Stimulated activated CD8-positive, alpha-beta memory T cell treated with anti-CD3 and anti-CD28 coated beads, Interleukin-4, amount 100 ng/mL, for 1 hour (primary cell): ENCODE results near the gene PDE4DIP.
"Not testable (repeated sequence)": the region's sequence is repeated elsewhere in the genome, so short reads cannot be mapped to it uniquely, and the experiment has no call there.

Experiments
- DNase-seq, 2 donors: peaks; one replicate each; pipeline ENCODE4 v3.0.0-alpha.2; 2020; ENCODE audit warnings: low read depth in 2 of 2, low spot score in 1 of 2

The PDE4DIP gene

DNA sequence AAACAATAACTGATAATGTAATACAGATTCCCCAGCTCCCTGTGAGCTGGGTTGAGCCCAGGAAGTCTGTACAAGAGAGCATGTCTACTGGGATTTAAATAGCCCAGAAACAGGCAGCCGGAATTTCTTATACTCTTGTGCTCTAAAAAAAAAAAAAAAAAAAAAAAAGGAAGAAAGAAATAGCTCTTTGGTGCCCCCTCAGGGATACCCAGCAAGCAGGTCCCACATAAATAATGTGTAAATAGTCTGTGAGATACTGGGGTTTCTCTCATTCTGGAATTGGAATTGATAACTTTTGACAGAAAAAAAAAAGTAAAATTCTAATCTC, 25.4 kb downstream of the PDE4DIP start:
- DNase-seq = not testable (repeated sequence)

DNA sequence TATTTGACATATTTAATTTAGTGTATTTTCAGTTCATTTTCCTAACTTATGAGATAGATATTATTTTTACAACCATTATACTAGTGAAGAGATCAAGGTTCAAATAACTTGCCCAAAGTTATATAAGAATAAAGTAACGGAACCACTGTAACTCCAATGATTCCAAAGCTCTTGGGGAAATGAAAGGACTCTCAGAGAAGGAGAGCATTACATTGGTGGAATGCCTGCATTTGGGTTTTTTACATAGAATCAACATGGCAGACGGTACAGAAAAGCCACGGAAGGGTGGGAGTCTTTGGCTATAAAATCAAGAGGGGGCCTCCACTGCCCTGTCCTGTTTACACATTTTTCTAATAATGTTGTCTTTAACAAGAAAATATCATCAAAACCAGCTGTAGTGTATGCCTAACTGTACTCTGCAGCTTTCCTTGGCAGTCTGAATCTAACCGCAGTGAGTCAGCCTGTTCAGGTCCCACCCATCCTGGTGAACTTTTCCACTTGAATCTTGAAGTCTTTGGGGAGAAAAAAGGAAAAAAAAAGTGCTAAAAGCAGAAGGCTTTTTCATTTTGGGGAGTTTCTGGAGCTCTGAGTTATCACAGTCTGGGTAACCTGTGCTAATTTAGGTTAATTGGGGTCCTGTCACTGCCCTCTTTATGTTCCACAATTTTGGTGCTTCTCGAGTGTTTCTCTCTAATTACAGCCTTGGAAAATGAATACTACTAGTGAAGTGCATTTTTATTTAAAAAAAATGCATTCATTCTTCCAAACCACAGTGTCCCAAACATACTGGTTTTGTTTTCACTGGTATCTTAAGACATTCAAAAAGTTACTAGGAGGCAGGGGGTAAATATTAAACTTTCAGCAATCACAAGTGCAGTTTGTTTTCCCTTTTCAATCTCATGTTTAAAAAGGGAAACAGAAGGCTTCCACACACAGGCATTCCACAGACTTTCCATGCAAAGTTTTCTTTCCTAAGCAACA, 30.5 kb downstream of the PDE4DIP start:
- not testable (repeated sequence) for DNase-seq

GRCh38 chr1:148879812-148880416, 35.7 kb downstream of the PDE4DIP start:
- not testable (repeated sequence) for DNase-seq

DNA sequence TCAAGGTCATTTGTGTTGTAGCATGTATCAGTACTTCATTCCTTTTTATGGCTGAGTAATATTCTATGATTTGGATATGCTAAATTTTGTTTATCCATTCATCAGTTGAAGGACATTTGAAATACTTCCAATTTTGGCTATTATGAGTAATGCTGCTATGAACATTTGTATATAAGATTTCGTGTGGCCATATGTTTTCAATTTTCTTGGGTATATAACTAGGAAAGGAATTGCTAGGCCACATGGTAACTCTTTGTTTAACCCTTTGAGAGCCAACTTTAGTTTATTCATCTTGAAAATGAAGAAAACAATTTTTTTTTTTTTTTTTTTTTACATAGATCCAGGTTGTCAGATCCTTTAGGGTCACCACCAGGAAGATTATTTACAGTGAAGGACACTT, 37.0 kb downstream of the PDE4DIP start:
- not testable (repeated sequence) for DNase-seq

DNA sequence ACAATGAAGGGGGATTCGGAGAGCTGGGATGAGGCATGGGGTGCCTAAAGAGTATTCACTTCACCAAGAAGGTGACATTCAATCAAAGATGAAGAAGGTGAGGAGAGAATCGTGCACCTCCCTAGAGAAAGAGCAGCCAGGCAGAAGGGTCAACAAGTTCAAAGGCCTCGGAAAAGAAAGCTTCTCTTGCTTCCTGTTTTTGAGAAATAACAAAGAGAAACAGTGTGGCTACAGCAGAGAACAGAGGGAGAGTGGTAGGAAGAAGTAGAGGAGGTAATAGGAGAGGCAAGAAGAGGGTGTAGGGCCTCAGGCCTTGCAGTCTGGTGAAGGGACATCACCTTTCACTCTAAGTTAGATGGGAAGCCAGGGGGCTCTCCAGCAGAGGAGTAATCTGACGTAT, 41.0 kb downstream of the PDE4DIP start:
- DNase-seq = not testable (repeated sequence)

- DNase-seq = not testable (repeated sequence)
Measured at GRCh38 chr1:148886293-148886692, 42.1 kb downstream of the PDE4DIP start.

DNA sequence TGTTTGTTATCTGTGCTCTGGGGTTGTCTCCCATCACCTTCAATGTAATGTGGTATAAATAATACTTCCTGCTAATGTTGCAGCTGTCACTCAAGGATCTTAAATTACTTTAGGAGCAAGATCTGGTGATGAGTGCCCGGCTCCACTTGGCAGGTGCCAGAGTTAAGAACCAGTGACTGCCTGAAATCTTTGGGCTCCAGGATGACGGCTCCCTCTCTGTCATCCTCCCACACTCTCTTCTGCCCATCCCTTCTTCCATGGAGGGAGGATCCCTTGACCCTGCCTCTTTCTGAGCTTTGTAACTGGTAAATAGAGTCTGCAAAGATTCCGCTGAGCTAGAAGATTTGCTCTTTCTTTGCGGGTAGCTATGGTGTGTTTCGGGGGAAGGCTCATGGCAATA, 44.4 kb downstream of the PDE4DIP start:
- not testable (repeated sequence) for DNase-seq

DNA sequence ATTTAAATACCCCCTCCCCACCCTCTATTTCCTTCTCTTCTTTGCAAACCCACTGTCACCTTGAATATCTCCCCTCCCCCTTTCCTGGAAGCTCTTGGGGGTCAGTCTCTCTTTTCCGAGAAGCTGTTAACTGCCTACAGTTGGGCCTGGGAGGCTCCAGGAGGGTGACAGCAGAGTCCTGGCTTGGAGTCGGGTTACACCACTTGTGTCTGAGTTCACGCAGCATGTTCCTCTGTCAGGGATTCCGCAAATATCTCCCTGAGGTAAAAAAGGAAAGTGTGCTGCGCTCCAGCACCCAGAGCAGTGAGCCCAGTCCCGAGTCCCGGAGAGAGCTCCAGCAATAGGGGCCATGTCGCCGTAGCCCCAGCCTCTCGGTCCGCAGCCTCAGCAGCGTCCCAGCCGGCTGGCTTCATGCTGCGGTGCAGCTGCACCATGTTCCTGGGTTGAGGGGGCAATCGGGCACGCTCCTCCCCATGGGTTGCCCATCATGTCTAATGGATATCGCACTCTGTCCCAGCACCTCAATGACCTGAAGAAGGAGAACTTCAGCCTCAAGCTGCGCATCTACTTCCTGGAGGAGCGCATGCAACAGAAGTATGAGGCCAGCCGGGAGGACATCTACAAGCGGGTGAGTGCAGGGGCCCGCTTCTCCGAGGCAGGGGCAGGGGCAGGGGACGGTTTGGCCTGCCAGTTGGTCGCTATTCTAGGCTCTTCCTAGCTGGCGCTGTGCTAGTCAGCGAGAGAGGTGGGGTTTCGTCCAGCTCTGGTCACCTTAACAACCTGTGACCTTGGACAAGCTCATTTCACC, 45.2 kb downstream of the PDE4DIP start:
- DNase-seq = not testable (repeated sequence)

GRCh38 chr1:148890075-148890568, 45.9 kb downstream of the PDE4DIP start:
- DNase-seq = not testable (repeated sequence)

GRCh38 chr1:148894360-148895352, 50.4 kb downstream of the PDE4DIP start:
- not testable (repeated sequence) for DNase-seq

DNA sequence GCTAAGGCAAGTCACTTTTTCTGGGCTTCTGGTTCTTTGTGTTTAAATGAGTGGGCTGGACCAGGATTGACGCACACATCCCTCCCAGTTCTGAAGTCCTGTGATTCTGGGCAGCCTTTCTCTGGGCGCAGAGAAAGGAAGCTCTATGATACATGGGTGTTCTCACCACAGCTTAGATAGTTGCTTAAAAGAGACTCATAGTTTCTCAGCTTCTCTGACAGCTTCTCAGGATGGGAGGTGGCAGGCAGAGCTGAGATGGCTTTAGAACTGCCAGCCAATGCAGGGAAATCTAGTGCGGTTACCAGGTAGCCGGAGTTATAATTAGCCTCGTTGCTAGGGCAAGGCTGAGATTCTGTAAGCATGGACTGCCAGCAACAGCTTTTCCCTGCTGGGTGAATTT, 55.8 kb downstream of the PDE4DIP start:
- DNase-seq = not testable (repeated sequence)

DNA sequence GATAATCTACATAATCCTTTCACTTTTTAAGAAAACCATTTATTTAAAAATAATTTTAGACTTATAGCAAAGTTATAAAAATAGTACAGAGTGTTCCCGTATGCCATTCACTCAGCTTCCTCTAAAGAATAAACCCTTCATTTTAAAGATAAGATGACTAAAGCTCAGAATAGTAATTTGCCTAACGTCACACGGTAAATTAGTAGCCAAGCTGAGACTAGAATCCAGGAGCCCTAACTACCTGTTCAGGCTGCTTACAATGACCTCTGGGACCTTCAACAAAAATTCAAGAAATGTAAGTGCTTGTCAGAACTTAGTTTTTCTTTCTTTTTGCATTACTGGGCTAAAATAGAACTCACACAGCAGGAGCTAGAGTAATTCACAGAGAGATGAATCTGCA, 56.5 kb downstream of the PDE4DIP start:
- DNase-seq = not testable (repeated sequence)

GRCh38 chr1:148901150-148901952, 57.1 kb downstream of the PDE4DIP start:
- not testable (repeated sequence) for DNase-seq

DNA sequence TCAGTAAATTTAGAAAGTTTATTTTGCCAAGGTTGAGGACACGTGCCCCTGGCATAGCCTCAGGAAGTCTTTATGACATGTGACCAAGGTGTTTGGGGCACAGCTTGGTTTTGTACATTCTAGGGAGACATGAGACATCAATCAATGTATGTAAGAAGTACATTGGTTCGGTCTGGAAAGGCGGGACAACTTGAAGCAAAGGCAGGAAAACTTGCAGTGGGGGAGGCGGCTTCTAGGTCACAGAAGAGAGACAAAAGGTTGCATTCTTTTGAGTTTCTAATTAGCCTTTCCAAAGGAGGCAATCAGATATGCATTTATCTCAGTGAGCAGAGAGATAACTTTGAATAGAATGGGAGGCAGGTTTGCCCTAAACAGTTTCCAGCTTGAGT, 57.7 kb downstream of the PDE4DIP start:
- DNase-seq = not testable (repeated sequence)

DNA sequence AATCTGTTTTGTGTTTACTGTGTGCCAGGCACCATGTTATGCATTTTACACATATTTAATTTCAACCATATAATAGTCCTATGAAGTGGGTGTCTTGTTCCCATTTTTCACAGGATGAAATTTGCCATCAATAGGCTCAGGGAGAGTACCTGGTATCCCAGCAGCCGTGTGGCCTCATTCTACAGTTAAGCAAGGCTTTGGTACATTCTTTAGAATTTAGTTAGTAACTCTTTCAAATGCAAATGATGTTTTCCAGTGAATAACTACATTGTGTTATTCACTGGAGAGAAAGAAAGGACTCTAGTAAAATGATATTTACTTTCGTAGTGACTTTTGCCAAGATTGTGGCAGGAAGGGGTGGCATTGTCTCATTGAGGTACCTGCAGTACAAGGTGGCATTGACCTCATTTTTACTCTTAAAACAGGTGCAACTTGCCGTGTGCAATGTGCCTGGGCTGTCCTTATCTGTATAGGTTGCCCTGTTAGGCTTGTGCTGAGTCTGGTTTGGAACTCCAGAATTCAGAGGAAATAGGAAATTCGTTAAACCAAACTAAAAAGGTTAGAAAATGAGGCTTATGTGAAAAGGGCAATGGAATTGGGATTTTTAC, 65.1 kb downstream of the PDE4DIP start:
- not testable (repeated sequence) for DNase-seq

DNA sequence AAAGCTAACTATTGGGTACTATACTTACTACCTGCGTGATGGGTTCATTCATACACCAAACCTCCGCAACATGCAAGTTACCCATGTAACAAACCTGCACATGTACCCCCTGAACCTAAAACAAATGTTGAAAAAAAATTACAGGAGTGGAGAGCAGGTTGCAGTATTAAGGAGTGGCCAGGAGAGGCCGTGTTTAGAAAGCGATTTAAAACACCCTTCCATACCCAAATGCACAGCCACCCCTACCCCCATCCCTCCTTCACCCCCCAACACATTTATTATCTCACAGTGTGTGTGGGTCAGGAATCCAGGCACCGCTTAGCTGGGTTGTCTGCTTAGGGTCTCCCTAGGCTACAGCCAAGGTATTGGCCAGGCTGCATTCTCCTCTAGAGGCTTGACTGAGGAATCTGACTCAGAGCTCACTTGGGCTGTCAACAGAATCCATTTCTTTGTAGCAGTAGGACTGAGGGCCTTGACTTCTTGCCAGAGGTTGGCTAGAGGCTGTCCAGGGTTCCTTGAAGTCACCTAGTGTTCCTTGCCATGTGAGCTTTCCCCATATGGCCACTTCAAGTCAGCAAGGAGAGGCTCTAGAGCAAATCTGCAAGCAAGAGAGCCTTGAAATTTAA, 67.2 kb downstream of the PDE4DIP start:
- not testable (repeated sequence) for DNase-seq

- not testable (repeated sequence) for DNase-seq
Measured at GRCh38 chr1:148916222-148916621, 72.0 kb downstream of the PDE4DIP start.

- not testable (repeated sequence) for DNase-seq
Measured at GRCh38 chr1:148916695-148917348, 72.6 kb downstream of the PDE4DIP start.
